ENCODE measurements around the gene CRIP1.

Gene CRIP1, protein sequence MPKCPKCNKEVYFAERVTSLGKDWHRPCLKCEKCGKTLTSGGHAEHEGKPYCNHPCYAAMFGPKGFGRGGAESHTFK

DNA sequence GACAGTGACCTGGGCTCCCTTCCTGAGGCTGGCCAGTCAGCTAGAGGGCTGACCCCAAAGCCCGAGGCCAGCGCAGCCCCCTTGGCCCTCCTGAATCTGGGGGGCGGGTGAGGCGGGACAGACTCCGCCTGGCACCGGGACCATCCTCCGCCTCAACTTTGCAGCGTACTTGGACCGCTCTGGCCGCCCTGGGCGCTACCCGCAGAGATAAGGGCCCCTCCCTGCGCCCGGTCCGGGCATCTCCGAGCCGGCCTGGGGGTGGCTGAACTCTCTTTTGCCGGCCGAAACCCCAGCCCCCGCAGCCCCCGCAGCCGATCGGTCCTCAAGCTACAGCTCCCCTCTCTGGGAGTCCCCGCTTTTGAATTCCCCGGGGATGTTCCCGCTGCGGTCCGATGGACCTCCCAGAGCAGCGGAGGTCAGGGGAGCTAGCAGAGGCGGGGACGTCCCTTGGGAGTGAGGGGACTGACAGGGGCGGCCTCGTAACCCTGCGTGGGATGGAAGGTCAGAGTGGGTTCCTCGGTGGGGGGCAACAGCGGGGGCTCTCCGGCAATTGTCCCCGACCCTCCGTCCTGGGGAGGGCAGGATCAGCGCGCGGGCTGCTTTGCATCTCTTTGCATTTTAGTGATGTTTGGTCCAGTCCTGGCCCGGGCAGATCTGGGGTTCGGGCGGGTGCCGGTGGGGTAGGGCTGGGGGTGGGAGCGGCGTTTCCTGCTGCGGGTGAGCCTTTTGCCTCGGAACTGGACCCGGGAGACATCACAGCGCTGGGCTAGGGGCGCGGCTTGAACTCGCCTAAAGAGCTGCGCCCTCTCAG lies at the start of gene CRIP1:
TSS of gene CRIP1 (plus strand) at position 724 of the 811 bp plus-strand sequence. CDS start 374 bp downstream, outside the sequence.
- no peak for DNase-seq

DNA sequence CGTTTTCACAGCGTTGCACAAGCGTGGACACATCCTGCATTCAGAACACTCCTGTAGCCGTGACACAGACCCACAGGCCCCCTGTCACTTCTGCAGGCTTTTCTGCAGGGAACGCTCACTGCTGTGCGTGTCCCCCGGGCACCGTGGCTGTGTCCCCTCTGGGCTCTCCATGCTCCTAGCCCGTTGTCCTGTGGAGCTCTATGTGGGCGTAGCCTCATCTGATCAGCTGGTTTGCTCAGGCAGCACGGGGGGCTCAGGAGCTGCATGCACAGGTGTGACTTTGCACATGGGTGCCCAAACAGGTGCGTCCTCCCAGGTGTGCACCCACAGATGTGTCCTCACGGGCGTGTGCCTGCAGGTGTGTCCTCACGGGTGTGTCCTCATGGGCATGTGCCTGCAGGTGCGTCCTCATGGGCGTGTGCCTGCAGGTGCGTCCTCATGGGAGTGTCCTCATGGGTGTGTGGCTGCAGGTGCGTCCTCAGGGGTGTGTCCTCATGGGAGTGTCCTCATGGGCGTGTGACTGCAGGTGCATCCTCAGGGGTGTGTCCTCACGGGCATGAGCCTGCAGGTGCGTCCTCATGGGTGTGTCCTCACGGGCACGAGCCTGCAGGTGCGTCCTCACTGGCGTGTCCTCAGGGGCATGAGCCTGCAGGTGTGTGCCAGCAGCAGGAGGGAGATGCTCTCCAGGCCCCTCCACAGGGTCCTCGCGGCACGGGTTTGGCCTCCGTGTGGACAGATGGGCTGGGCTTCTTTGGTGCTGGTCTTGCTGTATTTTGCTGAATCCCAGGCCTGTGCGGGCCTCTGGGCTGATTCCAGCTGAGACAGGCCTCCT lies 49.6 kb upstream of the CRIP1 start:
- DNase-seq: no peak

DNA sequence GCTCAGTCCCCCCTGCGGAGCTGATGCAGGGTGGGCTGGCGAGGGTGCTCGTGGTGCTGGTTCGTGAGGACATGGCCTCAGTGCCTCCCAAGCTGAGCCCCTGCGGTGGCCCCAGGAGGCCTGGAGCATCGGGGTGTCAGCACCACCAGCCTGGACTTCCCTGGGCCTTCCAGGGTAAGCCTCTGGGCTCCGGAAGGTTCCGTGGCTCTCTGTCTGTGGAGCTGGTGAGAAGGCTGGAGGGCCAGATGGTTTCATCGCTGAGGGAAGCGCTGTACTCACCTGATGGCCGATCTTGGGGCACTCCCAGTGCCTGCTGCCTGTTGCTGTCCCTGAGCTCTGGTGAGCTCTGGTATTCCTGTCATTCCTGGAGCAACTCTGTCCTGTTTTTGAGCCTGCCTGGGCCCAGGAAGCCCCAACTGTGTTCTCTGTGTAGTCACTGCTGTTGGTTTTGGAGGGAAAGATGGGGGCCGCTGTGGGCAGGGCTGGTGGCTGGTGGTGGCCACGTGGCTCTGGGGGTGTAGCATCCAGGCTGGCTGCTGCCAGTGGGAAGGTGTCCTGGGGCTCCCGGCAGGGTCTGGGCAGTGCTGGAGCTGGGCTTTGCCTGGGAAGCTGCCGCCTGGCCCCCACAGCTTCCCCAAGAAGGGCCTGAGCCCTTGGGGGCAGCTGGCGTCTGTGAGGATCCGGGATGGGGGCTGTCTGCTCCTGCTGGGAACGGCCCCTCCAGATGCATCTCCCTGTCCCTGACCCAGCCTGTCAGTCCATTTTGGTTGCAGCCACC lies 48.8 kb upstream of the CRIP1 start:
- DNase-seq: no peak

DNA sequence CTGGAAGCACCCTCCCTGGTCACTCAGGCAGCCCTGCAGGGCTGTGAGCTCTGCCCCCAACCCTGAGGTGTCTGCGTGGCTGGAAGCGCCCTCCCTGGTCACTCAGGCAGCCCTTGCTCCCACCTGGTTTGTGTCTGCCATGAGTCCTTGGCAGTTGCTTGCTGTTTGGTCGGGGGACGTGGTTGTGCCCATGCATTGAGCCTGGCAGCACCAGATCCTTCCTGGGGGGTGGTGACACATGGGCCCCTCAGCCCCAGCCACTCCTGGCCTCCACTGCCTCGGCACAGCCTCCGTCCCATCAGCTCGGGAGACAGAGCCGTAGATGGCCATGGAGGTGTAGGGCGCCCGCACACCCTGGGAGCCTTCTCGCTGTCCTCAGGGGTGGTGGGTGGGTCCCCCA lies 47.5 kb upstream of the CRIP1 start:
- no peak for DNase-seq

DNA sequence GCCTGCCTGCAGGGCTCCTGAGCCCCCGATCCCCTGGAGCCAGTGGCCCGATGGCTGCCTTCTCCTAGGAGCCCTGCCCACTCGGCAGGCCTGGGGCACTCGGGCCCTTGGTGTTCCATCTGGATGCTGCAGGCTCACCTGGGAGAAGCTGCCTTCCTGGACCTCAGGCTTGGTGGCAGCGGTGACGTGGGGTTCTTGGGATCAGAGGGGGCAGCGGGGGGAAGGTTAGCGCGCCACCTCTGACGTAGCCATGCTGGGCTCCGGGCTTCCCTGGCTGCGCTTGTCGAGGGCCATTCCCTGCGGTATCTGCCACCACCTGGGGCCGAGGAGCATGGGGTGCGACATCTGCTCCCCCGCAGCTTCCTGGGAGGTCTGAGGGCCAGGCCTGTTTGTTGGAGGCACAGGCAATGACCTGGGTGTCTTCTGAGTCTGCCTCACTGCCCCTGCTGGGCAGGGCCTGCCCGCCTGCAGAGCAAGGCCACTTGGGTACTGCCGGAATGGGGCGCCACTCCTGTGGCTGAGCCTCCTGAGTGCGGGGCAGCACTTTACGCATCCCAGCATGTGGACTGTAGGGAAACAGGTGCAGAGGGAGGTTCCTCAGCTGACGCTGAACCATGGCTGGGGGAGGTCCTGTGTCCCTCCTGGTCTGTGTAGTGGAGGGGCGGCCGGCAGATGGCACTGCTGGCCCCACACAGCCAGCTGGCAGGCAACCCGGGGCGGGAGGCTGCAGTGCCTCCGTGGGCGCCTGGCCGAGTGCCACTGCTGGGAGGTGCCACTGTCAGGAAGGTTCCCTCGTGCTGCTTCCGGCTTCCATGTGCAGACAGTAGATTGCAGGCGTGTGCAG lies 46.8 kb upstream of the CRIP1 start:
- no peak for DNase-seq

DNA sequence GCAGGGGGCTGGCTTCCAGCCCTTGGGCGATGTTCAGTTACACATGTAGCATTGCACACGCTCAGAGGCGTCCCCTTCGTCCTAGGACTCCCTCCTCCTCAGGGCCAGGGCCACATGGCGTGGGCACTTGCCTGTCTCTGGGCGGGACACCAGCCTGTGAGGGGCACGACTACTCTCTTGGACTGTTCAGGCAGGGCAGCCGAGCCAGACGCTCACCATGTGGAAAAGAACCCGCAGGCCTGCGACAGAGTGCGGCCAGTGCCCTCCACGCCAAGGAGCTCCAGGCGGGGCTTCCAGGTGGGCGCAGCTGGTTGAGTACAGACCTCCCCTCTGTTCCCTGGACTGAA lies 46.2 kb upstream of the CRIP1 start:
- no peak for DNase-seq

DNA sequence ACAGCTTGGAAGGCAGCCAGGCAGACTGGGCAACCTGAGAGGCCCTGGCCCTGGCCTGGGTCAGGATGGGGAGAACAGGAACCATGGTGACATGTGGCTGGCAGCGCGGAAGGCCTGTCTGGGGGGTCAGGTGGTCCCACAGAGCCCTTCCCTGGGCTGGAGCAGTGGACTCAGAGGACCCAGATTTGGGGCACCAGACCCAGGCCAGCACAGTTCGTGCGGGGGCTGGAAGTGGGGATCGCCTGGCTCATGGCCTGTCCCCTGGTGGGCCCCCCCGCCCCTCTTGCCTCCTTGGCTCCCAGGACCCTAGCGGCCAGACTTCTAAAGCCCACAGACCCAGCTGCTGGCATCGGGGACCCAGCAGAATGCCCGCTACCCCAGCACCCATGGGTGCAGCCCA lies 45.7 kb upstream of the CRIP1 start:
- DNase-seq: no peak

DNA sequence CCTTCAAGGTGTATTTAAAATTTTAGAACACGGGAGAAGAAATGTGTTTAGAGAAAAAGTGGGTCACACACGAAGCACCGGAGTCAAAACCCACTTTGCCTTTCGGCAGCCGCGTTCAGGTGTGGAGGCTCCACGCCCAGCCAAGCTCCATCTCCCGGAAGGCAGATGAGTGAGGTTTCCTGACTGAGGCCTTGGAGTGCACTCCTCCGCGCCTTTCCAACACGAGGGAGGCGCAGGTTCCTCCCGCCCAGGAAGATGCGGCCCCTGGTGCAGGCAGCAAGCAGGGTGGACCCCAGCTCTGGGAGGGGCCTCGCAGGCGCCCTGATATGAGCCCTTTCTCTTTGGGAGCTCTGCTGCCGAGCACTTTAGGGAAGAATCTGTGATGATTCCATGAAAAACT lies 44.6 kb upstream of the CRIP1 start:
- DNase-seq: no peak

DNA sequence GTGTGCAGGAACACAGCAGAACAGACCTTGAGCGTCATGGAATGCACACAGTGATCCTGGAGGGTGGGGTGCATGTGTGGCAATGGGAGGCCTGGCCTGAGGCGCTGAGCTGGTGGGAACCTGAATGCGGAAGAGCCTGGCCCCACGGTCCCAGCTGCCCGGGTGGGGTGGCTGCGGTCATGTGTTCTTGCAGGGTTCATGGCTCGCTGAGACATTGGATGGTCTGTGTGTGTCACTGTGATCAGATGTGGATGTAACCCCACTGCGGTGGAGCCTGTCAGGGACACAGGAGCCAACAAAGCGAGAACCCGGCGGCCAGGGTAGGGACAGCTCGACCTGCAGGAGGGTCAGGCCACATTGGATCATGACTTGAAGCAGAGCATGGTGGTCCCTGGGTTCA lies 43.9 kb upstream of the CRIP1 start:
- DNase-seq: no peak

DNA sequence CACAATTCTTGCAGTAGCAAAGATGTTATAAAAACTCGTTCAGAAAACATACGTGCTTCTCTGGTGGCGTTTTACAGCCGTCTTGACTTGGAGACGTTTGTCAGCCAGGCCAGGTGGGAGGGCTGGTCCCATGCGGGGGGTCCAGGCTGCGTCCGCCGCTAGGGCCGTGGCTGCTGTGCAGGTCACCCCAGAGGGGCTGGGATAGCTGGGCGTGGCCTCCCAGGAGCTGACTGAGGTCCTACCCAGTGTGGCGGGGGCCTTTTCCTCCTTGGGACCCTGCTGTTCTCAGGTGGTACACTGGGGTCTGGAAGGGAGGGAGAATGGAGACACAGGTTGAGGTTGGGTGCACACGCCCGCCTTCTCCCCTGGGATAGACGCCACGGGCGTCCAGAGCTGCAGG lies 41.8 kb upstream of the CRIP1 start:
- no peak for DNase-seq

DNA sequence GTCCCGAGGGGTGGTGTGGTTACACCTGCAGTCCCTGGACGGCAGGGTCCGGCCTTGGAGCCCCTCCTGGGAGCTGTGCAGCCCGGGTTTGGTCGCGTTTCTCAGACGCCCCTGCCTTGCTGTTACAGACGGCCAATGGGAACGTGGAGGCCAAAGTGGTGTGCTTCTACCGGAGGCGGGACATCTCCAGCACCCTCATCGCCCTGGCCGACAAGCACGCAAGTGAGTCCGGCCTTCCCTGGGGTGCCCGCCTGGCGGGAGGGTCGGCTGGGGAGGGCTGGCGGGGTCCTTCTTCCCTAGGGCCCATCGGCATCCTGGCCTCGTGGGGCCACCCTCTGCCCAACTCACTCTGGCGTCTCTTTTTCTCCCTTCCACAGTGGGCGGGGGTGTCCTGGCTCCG lies 41.4 kb upstream of the CRIP1 start:
- DNase-seq: no peak

DNA sequence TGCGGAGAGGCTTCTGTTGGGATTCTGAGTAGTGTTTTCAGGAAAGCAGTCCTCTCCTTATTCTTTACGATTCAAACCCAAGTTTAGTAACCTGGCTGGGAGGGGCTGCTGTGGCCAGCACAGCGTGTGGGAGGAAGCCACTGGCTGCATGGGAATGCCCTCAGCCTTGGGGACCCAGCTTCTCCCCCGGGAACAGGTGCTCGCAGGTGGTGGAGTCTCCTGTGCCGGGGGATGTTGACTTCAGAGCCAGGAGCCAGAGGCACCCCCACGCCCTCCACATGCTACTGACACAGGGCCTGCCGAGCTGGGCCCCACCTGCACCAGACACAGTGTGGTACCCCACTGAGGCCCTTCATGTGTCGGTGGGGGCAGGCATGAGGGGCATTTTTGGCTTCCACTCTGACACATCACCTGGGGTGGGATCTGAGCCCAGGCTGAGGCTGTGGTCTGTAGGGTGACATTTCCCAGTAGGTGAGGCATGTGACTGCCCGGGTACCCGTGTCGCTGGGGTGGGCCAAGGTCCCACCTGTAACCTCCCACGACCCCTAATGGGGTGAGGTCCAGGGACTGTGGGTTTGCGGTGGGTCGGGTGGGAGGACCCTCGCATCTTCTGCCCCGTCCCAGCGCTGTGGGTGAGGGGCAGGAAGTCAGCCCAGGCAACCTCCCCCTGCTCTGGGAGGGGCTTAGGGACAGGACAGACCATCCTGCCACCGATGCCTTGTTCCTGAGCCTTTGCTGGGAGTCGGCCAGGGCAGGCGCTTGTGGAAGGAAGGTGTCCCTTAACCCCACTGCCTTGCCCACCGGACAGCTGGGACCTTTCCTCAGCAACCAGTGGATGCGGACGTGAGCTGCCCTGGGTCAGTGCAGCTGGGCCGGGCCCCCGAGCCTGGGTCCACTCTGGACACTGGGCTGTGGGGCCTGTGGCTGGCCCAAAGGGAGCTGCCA lies 40.5 kb upstream of the CRIP1 start:
- no peak for DNase-seq

DNA sequence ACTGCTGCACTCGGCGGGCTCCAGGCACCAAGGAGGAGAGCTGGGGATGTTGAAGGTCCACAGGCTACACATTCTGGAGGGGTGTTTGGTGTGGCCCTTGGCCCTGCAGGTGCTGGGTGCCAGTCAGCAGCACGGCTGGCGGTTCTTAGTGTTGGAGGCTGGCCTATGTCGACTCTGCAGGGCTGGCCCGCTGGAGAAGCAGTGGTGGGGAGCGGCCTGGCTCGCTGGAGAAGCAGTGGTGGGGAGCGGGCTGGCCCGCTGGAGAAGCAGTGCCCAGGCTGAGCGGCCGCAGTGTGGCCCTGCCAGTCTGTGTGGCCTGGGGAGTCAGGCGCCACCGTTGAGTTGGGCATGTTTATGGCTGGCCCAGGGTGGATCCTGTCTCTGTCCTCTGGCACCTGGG lies 39.7 kb upstream of the CRIP1 start:
- DNase-seq: no peak

DNA sequence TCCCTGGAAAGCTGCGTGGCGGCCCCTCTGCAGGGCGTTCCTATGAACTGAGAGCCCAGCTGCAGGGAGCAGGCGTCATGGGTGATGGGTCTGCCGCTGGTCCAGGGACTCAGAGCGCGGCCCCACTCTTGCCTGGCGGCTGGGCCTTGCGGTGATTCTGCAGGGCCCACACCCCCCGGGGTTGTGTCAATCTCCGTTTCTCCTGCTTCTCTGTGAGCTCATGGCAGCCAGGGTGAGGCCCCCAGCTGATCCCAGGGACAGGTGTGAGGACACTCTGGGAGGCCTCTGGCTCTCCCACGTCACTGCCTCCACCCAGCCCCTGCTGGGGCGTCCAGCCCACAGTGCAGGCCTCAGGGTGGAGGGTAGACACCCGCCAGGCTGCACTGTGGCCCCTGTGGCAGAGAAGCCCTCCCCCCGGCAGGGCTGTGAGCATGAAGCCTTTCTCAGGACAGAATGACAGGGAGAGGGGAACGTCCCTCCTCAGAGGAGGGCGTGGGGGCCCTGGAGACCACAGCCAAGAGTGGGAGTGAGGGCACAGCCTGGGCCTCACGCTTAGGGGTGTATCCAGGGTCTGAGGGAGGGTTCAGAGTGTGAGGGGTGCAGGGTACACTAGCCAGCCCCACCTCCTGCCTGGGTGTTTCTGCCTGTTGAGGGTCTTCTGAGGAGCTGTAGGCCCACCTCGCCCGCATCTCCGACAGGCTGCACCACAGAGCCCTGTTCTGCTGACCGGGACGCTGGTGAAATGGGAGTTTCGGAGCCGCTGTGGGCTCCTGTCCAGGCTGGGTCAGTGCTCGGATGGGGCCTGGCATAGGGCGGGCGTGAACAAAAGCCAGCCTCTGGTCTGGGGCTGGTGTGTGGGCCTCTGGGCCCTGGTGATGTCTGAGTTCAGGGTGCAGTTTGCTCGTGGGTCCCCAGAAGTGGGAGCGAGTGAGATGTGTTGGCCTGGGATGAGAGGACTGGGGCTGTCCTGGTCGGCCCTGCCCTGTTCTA lies 38.7 kb upstream of the CRIP1 start:
- no peak for DNase-seq

DNA sequence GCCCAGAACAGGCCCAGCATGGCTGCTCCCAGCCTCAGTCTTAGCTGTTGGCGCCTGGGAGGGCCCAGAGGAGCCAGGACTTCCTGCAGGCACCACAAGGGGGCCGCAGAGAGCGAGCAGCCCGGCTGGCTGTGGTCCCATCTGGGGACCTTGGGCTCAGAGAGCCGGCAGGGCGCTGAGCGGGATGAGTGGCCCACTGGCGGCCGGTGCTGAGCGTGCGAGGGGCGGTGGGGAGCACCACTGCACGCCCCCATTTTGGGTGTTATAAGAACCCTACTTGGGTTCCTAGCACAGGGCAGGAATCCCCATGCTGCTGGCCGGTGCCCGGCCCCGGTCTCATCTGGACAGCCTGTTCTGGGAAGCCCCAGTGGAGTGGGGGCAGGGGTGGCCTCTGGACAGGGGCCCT lies 38.0 kb upstream of the CRIP1 start:
- peak; percentile 22 for DNase-seq

DNA sequence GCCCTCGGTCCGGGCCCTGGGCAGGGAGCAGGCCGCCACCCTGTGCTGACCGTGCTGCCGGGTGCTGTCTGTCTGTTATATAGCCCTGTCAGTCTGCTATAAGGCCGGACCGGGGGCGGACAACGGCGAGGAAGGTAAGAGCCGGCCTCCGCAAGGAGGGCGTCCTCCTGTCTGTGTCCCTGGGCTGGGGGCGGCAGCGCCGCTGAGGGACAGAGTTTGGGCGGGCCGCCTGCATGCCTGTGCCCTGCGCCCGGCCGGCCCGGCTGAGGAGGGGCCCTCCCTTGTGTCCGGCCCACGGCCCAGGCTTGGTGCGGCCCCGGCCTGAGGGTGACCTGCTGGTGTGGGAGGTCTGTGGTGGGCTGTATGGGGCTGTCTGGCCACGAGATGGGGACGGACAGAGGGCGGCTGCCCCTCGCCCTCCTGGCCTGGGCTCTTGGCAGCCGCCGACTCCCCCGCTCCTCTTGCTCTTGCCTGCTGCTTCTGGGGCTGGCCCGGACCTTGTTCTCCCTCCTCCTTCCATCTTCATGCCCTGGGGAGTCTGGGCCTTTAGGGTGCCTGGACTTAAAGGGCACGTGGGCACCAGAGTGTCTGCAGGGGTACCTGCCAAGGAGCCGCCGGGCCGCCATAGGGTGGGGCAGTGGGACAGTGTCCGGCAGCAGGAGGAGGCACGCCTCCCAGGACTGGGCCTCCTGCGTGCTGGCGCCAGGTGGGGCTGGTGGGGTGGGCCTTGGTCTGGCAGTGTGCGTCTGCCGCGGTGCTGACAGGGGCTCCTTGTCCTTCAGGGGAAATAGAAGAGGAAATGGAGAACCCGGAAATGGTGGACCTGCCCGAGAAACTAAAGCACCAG lies 37.2 kb upstream of the CRIP1 start:
- no peak for DNase-seq

DNA sequence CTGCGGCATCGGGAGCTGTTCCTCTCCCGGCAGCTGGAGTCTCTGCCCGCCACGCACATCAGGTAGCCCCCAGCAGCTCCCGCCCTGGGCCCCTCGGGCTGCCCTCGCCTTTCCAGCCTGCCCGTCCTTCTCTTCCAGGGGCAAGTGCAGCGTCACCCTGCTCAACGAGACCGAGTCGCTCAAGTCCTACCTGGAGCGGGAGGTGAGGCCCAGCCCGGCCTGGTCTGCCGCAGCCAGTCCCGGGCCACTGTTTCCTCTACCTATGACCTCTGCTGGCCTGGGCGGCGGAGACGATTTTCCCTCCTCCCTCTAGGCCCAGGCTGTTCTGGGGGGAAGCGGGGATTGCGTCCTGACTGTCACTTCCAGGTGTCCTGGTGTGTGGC lies 36.6 kb upstream of the CRIP1 start:
- DNase-seq: no peak

DNA sequence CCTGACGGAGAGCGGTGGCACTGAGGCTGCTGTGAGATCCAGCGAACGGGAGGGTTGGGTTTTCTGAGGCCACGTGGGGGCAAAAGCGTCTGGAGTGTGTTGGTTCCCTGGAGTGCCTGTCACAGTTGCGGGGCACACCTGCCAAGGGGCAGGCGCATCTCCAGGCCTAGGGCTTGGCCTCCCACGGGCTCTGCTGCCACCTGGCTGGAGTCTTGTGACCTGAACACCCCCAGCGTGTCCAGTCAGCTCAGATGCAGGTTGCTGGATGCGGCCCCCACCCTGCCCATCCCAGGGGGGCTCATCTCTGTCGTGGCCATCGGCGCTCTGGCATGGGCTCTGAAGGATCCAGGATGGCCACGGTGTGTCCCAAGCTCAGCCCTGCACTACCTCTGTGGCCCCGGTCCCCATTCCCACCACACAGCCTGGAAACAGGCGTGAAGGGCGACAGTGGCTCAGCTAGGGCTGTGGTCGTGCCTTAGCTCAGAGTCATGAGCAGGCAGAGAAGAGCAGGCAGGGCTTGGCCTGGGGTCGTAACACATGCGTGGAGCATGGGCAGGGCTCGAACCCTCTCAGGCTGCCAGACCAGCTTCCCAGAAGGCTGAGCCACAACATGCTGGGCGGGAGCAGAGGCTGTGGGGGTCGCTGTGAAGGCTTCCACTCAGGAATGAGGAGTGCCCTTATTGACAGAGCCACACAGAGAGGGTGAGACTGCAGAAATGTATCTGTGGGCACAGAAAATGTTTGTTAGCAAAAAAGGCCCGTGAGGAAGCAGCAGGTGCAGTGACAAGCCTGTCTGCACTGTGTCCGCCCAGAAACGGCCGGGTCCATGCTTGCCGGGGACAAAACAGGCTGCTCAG lies 35.6 kb upstream of the CRIP1 start:
- no peak for DNase-seq
